ENCODE results near the gene CYTH3. TPM values are rescaled to one million over a fixed set of nuclear protein-coding genes. Genes with fewer than 3 reads are reported as not detected.

Gene CYTH3
- total RNA-seq, 1 donor from 2014 or later = 17.2 TPM

GRCh38 chr7:6243168-6243567 lies 29.3 kb downstream of the CYTH3 start:
- peaks cover 2% of the 10 kb centered on the region for H3K36me3 Mint-ChIP-seq (ENCODE audit: insufficient read depth)
- H3K4me3 Mint-ChIP-seq (ENCODE audit: low read depth) = no peak overlapping the region

GRCh38 chr7:6242561-6242960 lies 29.9 kb downstream of the CYTH3 start:
- Mint-ChIP-seq H3K36me3 (ENCODE audit: insufficient read depth) (peaks cover 2% of the 10 kb centered on the region), H3K9me3 (ENCODE audit: low read depth) (no peaks in the 10 kb centered on the region), H3K4me1 (ENCODE audit: low read depth) (peaks cover 6% of the 10 kb centered on the region), H3K4me3 (ENCODE audit: low read depth) (no peak overlapping the region), H3K27me3 (peaks cover 47% of the 10 kb centered on the region), H3K27ac (no peak overlapping the region)
- DNase-seq (ENCODE audit: low spot score, unreplicated experiment) = no peak
- no peak for TF ChIP-seq CTCF (IDR thresholded peaks at IDR 0.05; ENCODE audit: unreplicated experiment)

More at GRCh38 chr7:6243168-6243567, 29.3 kb downstream of the CYTH3 start:
- DNase-seq (ENCODE audit: low spot score, unreplicated experiment) = no peak
- Mint-ChIP-seq H3K4me1 (ENCODE audit: low read depth) (peaks cover 5% of the 10 kb centered on the region), H3K27ac (no peak overlapping the region), H3K9me3 (ENCODE audit: low read depth) (no peaks in the 10 kb centered on the region), H3K27me3 (peaks cover 46% of the 10 kb centered on the region)
- TF ChIP-seq CTCF (IDR thresholded peaks at IDR 0.05; ENCODE audit: unreplicated experiment) = no peak

GRCh38 chr7:6241607-6241973 lies 30.8 kb downstream of the CYTH3 start:
- peaks cover 51% of the 10 kb centered on the region for H3K27me3 Mint-ChIP-seq
- no peak overlapping the region for H3K4me3 Mint-ChIP-seq (ENCODE audit: low read depth)
- no peaks in the 10 kb centered on the region for H3K9me3 Mint-ChIP-seq (ENCODE audit: low read depth)
- H3K27ac Mint-ChIP-seq = no peak overlapping the region
- no peak for TF ChIP-seq CTCF (IDR thresholded peaks at IDR 0.05; ENCODE audit: unreplicated experiment)
- peaks cover 7% of the 10 kb centered on the region for H3K4me1 Mint-ChIP-seq (ENCODE audit: low read depth)
- DNase-seq (ENCODE audit: low spot score, unreplicated experiment) = no peak
- peaks cover 2% of the 10 kb centered on the region for H3K36me3 Mint-ChIP-seq (ENCODE audit: insufficient read depth)

- peaks cover 7% of the 10 kb centered on the region for H3K4me1 Mint-ChIP-seq (ENCODE audit: low read depth)
- peaks cover 2% of the 10 kb centered on the region for H3K36me3 Mint-ChIP-seq (ENCODE audit: insufficient read depth)
- TF ChIP-seq CTCF (IDR thresholded peaks at IDR 0.05; ENCODE audit: unreplicated experiment) = no peak
- H3K9me3 Mint-ChIP-seq (ENCODE audit: low read depth) = no peaks in the 10 kb centered on the region
- no peak overlapping the region for H3K27ac Mint-ChIP-seq
- peaks cover 70% of the 10 kb centered on the region for H3K27me3 Mint-ChIP-seq
- H3K4me3 Mint-ChIP-seq (ENCODE audit: low read depth) = no peak overlapping the region
- no peak for DNase-seq (ENCODE audit: low spot score, unreplicated experiment)
Measured at GRCh38 chr7:6238309-6238925, 34.0 kb downstream of the CYTH3 start.

- DNase-seq (ENCODE audit: low spot score, unreplicated experiment) = no peak
- TF ChIP-seq CTCF (IDR thresholded peaks at IDR 0.05; ENCODE audit: unreplicated experiment) = no peak
- no peak overlapping the region for H3K27ac Mint-ChIP-seq
- peaks cover 7% of the 10 kb centered on the region for H3K4me1 Mint-ChIP-seq (ENCODE audit: low read depth)
- H3K27me3 Mint-ChIP-seq = peaks cover 76% of the 10 kb centered on the region
- H3K9me3 Mint-ChIP-seq (ENCODE audit: low read depth) = no peaks in the 10 kb centered on the region
- H3K4me3 Mint-ChIP-seq (ENCODE audit: low read depth) = no peak overlapping the region
- H3K36me3 Mint-ChIP-seq (ENCODE audit: insufficient read depth) = peaks cover 2% of the 10 kb centered on the region
Measured at GRCh38 chr7:6237730-6238129, 34.7 kb downstream of the CYTH3 start.
